Activated CD4-positive, alpha-beta T cell treated with anti-CD3 and anti-CD28 coated beads, Interleukin-2, amount 10 ng/mL, durations not matched to agents 24 days and 14 days (primary cell): Measurements from ENCODE around the gene NEGR1. TPM values are rescaled to one million over a fixed set of nuclear protein-coding genes. Genes with fewer than 3 reads are reported as not detected.

Experiments used
- DNase-seq: peaks from one replicate; pipeline ENCODE4 v3.0.0; 2022
- H3K27ac Mint-ChIP-seq: one replicate; pipeline ENCODE4 v1.8.0; 2022; ENCODE audit warnings: mild to moderate bottlenecking, mixed read lengths
- H3K27me3 Mint-ChIP-seq: one replicate; pipeline ENCODE4 v1.8.0; 2022; ENCODE audit warnings: mixed read lengths
- H3K36me3 Mint-ChIP-seq: one replicate; pipeline ENCODE4 v1.8.0; 2022; ENCODE audit warnings: low read depth, mild to moderate bottlenecking, mixed read lengths
- H3K4me1 Mint-ChIP-seq: one replicate; pipeline ENCODE4 v1.8.0; 2021; ENCODE audit warnings: mixed read lengths
- H3K4me3 Mint-ChIP-seq: one replicate; pipeline ENCODE4 v1.8.0; 2022; ENCODE audit warnings: mild to moderate bottlenecking, moderate library complexity, mixed read lengths
- H3K9me3 Mint-ChIP-seq: one replicate; pipeline ENCODE4 v1.8.0; 2021; ENCODE audit warnings: mixed read lengths
- intact Hi-C: fragments of 100-400 bp; cut with micrococcal nuclease; formaldehyde crosslinking; loops from one replicate; pipeline ENCODE4 v1.15.1; 2023
- total RNA-seq: library from RNA; stranded (reverse); gene quantifications from 2 replicates; pipeline ENCODE4 v1.2.3, GENCODE V29; 2022

NEGR1 gene
- total RNA-seq, 1 donor from 2014 or later = not detected

DNA sequence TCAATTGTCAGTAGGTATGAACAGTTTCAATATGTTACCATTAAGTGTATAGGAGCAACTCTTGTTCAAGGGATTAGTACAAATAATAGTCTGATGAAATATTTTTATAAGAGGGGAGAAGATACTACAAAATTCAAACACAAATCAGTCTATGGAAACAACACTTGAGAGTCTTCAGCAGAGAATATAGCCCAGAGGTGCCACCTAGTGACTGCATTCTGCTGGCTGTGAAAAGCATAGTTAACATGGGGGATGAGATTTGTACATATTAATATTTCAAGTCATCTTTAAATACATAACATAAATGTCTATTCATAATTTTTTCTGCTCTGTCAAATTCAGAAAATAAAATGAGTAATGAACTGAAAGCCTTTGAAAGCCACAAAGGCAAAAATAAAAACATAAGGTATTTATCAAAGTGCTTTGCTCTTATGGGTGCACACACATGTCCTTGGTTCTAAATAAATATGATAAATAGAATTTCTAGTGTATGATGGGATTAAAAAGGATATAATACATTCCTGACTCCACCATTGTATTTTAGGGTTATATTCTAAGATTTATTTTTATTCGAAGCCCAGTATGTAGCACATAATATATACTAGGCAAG, 760.6 kb downstream of the NEGR1 start:
- H3K4me1 Mint-ChIP-seq = no peaks in the 10 kb centered on the region
- DNase-seq = no peak
- no peaks in the 10 kb centered on the region for H3K9me3 Mint-ChIP-seq
- no peaks in the 10 kb centered on the region for H3K27me3 Mint-ChIP-seq
- intact Hi-C loops = no loop called here
- no peaks in the 10 kb centered on the region for H3K36me3 Mint-ChIP-seq
- H3K27ac Mint-ChIP-seq = no peak overlapping the region
- H3K4me3 Mint-ChIP-seq = no peak overlapping the region

DNA sequence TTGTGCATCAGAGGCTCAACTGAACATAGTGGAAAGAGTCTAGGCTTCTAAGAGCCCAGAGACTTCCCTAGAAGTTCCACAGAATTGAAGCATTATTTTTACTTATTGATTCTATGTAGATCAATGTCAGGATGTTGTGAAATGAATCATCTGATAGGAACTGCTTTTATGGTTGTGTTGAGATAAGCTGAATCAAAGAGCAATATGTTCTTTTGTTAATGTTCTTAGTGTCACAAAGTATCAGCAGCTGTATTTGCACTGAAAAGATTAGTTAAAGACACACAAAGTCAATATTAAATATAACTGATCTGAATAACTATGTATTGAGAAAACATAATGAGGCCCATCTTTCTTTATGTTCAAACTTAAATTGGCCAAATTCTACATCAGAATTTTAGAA, 770.8 kb downstream of the NEGR1 start:
- intact Hi-C loops = no loop called here
- no peak overlapping the region for H3K4me3 Mint-ChIP-seq
- H3K27ac Mint-ChIP-seq = no peak overlapping the region
- H3K4me1 Mint-ChIP-seq = no peaks in the 10 kb centered on the region
- no peaks in the 10 kb centered on the region for H3K27me3 Mint-ChIP-seq
- DNase-seq = no peak
- no peaks in the 10 kb centered on the region for H3K36me3 Mint-ChIP-seq
- H3K9me3 Mint-ChIP-seq = no peaks in the 10 kb centered on the region

DNA sequence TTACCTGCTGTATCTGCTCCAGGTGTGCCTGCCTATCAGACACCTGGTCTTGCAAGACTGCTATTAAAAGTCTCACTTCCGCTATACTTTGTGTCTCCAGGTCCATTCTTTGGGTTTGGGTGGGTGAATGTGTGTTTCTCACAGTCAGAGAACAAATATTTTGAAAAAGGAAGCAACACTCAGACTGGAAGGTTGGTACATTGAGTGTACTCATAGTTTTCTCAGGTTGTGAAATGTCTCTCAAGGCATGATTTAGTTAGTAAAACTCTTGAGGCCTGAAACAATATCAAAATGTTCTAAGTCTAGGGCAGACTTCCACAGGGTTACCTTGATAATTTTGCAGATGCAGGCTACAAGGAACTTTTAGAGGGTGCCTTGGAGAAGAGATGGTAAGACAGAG, 771.6 kb downstream of the NEGR1 start:
- Mint-ChIP-seq H3K27me3 (no peaks in the 10 kb centered on the region), H3K4me3 (no peak overlapping the region), H3K27ac (no peak overlapping the region), H3K9me3 (no peaks in the 10 kb centered on the region), H3K4me1 (no peaks in the 10 kb centered on the region), H3K36me3 (no peaks in the 10 kb centered on the region)
- DNase-seq = no peak
- intact Hi-C loops = no loop called here

DNA sequence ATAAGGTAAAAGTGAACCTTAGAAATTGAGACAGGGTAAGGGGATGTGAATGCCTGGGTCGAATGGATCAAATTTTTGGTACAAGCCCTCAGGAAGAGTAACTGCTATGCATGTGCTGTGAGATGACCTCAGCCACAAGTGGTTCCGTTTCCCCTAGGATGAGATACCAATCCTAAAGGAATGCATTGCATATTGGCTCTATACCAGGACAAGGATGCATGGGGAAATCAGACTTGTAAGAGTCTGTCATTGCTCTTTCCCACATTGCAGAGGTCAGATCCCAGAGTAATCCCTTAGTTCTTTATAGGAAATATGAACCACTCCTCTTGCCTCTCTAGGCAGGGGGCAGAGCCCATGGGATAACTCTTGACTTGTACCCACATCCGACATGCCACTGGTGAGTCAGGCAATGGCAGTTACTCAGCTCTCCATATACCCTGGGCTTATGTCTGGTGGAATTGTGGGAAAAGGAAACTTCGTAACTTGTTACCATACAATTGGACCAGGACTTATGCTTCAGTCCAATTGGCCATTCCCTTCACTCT, 773.2 kb downstream of the NEGR1 start:
- no peaks in the 10 kb centered on the region for H3K36me3 Mint-ChIP-seq
- H3K27ac Mint-ChIP-seq = no peak overlapping the region
- no peak overlapping the region for H3K4me3 Mint-ChIP-seq
- no peaks in the 10 kb centered on the region for H3K27me3 Mint-ChIP-seq
- no peaks in the 10 kb centered on the region for H3K4me1 Mint-ChIP-seq
- no peaks in the 10 kb centered on the region for H3K9me3 Mint-ChIP-seq
- no peak for DNase-seq
- intact Hi-C loops = no loop called here

DNA sequence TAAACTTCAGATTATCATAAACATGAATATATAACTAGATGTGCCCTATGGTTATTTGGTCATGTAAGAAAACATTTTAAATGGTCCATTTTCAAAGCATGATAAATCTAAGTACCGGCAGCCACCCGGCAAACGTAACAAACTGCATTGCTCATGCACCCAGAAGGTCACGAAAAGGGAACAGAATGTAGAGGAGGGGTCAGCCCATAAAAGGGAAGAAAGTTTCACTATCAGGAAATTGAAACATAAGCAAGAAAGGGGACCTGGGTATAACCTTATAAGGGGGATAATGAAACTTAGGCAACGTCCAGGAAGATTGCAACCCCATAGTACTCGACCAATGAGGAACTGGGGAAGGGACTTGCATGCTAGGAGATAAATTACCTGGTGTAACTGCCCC, 780.3 kb downstream of the NEGR1 start:
- H3K27me3 Mint-ChIP-seq = no peaks in the 10 kb centered on the region
- no peak for DNase-seq
- no peaks in the 10 kb centered on the region for H3K36me3 Mint-ChIP-seq
- no peak overlapping the region for H3K27ac Mint-ChIP-seq
- H3K4me3 Mint-ChIP-seq = no peak overlapping the region
- H3K9me3 Mint-ChIP-seq = peaks cover 3% of the 10 kb centered on the region
- intact Hi-C loops = no loop called here
- H3K4me1 Mint-ChIP-seq = no peaks in the 10 kb centered on the region

DNA sequence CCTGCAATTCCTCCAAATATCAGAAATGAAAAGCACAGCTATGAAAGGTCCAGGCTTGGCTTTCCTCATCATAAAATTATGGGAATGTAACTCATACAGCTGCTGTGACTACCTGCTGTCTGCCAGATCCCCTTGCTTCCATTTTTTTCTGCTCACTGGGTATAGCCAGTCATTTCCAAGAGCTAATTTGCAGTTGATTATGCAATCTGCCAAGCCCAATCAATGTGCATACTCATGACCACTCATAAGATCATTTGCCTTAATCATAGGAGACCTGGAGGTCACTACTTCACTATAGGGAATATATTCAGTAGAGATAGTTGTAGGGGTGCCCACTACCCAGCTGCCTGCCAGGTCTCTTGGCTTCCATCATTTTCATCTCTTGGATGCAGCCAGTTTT, 783.8 kb downstream of the NEGR1 start:
- H3K27me3 Mint-ChIP-seq = no peaks in the 10 kb centered on the region
- intact Hi-C loops = no loop called here
- DNase-seq = no peak
- no peaks in the 10 kb centered on the region for H3K36me3 Mint-ChIP-seq
- no peaks in the 10 kb centered on the region for H3K4me1 Mint-ChIP-seq
- no peak overlapping the region for H3K4me3 Mint-ChIP-seq
- H3K27ac Mint-ChIP-seq = no peak overlapping the region
- peaks cover 1% of the 10 kb centered on the region for H3K9me3 Mint-ChIP-seq

DNA sequence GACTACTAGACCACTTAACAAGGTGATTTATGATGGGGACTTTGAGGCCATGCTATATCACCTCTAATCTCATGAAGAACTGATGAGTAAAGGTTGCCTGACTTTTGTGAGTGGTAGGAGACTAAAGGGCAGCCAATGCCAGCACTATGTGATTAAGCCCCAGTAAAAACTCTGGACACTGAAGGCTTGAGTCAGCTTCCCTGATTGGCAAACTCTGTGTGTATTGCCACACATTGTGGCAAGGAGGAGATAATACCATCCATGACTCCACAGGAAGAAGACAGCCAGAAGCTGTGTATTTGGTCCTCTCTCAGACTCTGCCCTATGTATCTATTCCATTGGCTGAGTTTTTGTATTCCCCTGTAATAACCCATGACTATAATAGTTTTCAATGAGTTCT, 788.2 kb downstream of the NEGR1 start:
- DNase-seq = no peak
- intact Hi-C loops = no loop called here

DNA sequence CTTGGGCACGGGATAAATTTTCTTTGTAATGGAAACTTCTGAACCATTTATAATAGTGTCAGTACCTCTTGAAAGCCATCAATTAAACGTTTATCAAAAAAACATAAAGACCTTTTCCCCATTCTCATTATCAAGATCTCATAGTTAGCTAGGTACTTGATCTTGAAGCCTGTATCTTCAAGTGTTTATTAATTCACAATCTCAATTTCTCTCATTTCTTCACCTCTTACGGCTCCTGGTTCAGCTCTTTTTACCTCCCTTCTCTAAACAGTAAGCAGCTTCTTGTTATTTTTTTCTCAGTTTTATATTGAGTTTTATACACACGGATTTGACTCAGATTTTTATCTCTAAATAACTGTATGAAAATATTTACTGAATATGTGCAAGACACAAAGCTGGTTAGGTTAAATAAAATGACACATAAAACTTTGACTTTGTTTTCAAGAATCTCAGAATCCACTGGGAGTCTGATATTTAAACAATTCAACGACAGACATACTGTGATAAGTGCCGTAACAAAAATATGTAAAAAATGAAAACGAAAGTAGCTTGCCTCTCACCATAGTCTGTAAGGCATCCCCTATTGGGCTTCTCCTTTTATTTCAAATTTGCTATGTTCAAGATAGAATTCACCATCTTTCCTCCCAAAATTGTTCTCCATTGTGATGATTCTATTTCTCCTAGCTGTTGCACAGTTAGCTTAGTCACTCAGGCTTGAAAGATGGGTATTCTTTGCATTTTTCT, 789.9 kb downstream of the NEGR1 start:
- Mint-ChIP-seq H3K27ac (no peak overlapping the region), H3K27me3 (no peaks in the 10 kb centered on the region), H3K4me3 (no peak overlapping the region), H3K9me3 (no peaks in the 10 kb centered on the region), H3K36me3 (no peaks in the 10 kb centered on the region), H3K4me1 (no peaks in the 10 kb centered on the region)
- intact Hi-C loops = no loop called here
- DNase-seq = no peak

More for the DNA sequence above, 788.2 kb downstream of the NEGR1 start:
- Mint-ChIP-seq H3K4me1 (no peaks in the 10 kb centered on the region), H3K9me3 (no peaks in the 10 kb centered on the region), H3K36me3 (no peaks in the 10 kb centered on the region), H3K4me3 (no peak overlapping the region), H3K27me3 (no peaks in the 10 kb centered on the region), H3K27ac (no peak overlapping the region)

DNA sequence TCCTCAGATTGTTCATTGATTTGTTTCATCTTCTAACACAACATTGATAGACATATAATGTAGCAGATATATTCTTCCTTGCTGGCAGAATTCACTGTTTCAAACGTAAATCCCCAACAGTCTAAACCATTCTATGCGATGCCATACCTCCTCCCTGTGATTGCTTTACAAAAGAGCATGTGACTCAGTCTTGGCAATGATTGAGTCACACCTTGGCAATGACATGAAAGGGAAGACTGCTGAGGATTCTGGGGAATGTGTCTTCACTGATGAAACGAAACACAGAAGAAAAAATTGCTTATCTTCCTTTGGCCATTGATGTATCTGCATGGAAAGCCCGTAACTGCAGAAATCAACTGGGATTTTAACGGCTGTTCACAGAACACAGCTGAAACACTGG, 791.9 kb downstream of the NEGR1 start:
- intact Hi-C loops = no loop called here

DNA sequence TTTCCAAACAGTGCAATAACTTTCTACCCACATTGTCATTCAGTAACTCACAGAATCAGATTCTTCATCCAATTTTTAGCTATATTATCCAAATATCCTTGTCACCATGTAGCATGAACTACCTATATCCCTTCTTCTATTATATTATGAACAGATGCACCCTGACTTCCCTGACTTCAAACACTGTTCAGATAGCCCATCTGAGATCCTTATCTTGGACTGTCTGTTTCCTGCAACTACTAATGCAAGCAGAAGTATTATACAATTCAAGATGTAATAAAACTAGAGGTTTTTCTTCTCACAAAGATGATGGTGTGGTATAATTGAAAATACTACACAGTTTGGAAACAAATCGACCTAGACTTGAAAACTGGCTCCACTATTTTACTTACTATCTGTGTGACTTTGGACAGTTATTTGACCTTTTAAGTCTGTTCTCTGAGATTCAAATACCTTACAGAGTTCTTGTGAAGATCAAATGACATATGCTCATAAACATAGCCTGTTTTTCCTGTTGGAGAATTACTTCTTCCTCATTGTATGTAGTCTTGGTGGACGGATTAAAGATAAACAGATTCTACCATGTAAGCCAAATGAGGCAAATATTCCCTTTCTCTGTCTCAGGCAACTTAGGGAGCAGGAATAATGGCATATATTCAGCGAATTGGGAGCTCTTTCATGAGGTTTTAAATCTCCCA, 793.6 kb downstream of the NEGR1 start:
- intact Hi-C loops = no loop called here
- Mint-ChIP-seq H3K4me3 (no peak overlapping the region), H3K27ac (no peak overlapping the region), H3K4me1 (no peaks in the 10 kb centered on the region), H3K9me3 (no peaks in the 10 kb centered on the region), H3K27me3 (no peaks in the 10 kb centered on the region), H3K36me3 (no peaks in the 10 kb centered on the region)
- DNase-seq = no peak

More for the DNA sequence above, 791.9 kb downstream of the NEGR1 start:
- no peaks in the 10 kb centered on the region for H3K36me3 Mint-ChIP-seq
- no peaks in the 10 kb centered on the region for H3K4me1 Mint-ChIP-seq
- DNase-seq = no peak
- no peak overlapping the region for H3K27ac Mint-ChIP-seq
- H3K9me3 Mint-ChIP-seq = no peaks in the 10 kb centered on the region
- H3K4me3 Mint-ChIP-seq = no peak overlapping the region
- H3K27me3 Mint-ChIP-seq = no peaks in the 10 kb centered on the region

DNA sequence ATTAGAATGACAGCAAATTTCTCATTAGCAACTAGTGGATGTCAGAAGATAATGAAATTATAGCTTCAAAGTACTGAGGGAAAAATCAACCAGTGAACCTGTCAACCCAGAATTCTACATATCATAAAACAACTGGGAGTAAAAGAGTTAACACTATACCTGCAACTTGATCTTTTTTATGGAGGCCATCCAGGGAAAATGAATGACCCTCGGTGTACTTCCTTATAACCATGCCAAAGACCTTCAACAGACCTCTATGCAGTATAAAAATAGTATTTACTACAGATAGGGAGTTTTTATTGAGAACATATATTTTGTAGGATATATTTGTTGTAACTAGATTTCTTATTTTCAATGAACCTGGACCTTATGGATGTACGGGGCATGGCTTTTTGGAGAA, 809.0 kb downstream of the NEGR1 start:
- Mint-ChIP-seq H3K36me3 (no peaks in the 10 kb centered on the region), H3K4me3 (no peak overlapping the region), H3K27me3 (no peaks in the 10 kb centered on the region), H3K4me1 (no peaks in the 10 kb centered on the region), H3K9me3 (no peaks in the 10 kb centered on the region), H3K27ac (no peak overlapping the region)
- no peak for DNase-seq
- intact Hi-C loops = no loop called here

DNA sequence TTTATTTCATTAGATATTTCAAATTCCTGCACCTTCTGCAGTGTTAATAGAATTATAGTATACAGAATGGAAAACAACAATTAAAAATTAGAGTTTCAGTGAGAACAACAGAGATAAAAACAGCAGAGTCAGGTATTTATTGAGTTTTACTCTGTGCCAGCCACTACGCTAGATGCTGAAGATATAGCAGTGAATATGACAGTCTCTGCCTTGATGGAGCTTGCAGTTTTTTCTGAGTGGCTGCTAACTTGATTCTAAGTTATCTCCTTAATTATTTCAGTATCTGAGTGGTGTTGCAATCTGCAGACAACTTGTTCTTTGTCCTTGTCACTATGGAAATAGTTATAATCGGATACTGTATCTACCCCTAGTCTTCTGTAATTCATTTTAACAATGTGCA, 817.2 kb downstream of the NEGR1 start:
- no peak overlapping the region for H3K27ac Mint-ChIP-seq
- H3K4me3 Mint-ChIP-seq = no peak overlapping the region
- H3K36me3 Mint-ChIP-seq = no peaks in the 10 kb centered on the region
- intact Hi-C loops = no loop called here
- H3K4me1 Mint-ChIP-seq = no peaks in the 10 kb centered on the region
- no peak for DNase-seq
- H3K27me3 Mint-ChIP-seq = no peaks in the 10 kb centered on the region
- H3K9me3 Mint-ChIP-seq = no peaks in the 10 kb centered on the region

DNA sequence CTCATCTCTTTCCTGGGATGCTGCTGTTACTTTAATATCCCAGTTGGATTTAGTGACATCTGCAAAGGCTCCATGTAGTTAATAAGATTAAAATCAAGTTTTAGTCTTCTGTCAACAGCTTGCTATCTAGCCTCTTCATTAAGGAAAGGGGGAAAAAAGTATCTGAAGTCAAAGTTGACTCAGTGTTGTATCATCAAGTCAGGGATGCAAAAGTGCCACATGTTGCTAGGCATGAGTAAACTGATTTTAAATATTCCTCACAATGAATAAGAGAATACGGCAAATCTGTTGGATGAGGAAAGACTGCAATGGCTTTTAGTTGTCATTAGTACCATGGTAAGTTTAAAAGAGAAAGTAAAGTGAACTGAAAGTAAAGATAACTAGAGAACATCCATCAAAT, 818.3 kb downstream of the NEGR1 start:
- Mint-ChIP-seq H3K27ac (no peak overlapping the region), H3K9me3 (no peaks in the 10 kb centered on the region), H3K4me1 (no peaks in the 10 kb centered on the region), H3K4me3 (no peak overlapping the region), H3K27me3 (no peaks in the 10 kb centered on the region), H3K36me3 (no peaks in the 10 kb centered on the region)
- intact Hi-C loops = no loop called here
- DNase-seq = no peak

DNA sequence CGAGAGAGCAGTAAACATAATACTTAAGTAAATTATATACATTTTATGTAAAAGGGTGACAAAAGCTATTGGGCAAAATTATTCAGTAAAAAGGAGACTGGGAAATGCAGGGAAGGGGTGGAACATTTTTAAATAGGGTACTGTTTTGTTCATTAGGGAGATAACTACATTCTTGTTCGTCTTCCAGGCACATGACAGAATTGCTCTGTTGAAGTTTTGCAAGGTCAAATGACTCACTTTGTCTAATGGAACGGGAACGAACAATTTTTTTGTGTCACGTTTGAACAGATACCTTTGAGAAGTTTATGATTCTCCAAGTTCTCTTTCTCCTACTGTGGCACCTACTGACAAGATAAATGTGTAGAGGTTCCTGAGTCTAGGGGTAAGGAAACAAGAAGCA, 819.2 kb downstream of the NEGR1 start:
- H3K9me3 Mint-ChIP-seq = no peaks in the 10 kb centered on the region
- H3K4me1 Mint-ChIP-seq = no peaks in the 10 kb centered on the region
- intact Hi-C loops = no loop called here
- no peak overlapping the region for H3K4me3 Mint-ChIP-seq
- no peak for DNase-seq
- no peaks in the 10 kb centered on the region for H3K27me3 Mint-ChIP-seq
- no peaks in the 10 kb centered on the region for H3K36me3 Mint-ChIP-seq
- H3K27ac Mint-ChIP-seq = no peak overlapping the region
